ENCODE data around the gene EIF5A2. TPM values are rescaled to one million over a fixed set of nuclear protein-coding genes. Genes with fewer than 3 reads are reported as not detected.

EIF5A2 gene
- total and polyA plus RNA-seq, 4 donors, result 3.9 to 22.4 (median 17.4) TPM

- ATAC-seq (ENCODE audit: low FRiP score) (no peak), DNase-seq (no peak)
- Histone ChIP-seq H3K9me3 (ENCODE audit: control insufficient read depth, low read length) (no peaks in the 10 kb centered on the region), H3K4me1 (ENCODE audit: control insufficient read depth in 1 of 2, insufficient read depth in 2 of 2, low read length in 2 of 2) (no peaks in the 10 kb centered on the region), H3K36me3 (ENCODE audit: control insufficient read depth in 1 of 2, insufficient read depth in 2 of 2, low read length in 1 of 2) (no peaks in the 10 kb centered on the region), H3K4me3 (ENCODE audit: low read length in 2 of 2) (no peak overlapping the region), H3K27ac (ENCODE audit: low read depth in 1 of 2, low read length in 2 of 2) (no peak overlapping the region), H3K27me3 (ENCODE audit: control insufficient read depth in 1 of 2, insufficient read depth in 2 of 2, low read length in 1 of 2) (no peaks in the 10 kb centered on the region)
- 90% methylated on average over 2 of the region's 2 CpGs for WGBS, 2 donors
- intact Hi-C loops (cut with DNase I), result no loop called here
Measured at GRCh38 chr3:170848292-170848917, 60.0 kb downstream of the EIF5A2 start.

GRCh38 chr3:170844377-170844776 is 64.1 kb downstream of the EIF5A2 start:
- Histone ChIP-seq H3K36me3 (ENCODE audit: control insufficient read depth in 1 of 2, insufficient read depth in 2 of 2, low read length in 1 of 2) (no peaks in the 10 kb centered on the region), H3K27me3 (ENCODE audit: control insufficient read depth in 1 of 2, insufficient read depth in 2 of 2, low read length in 1 of 2) (no peaks in the 10 kb centered on the region), H3K4me1 (ENCODE audit: control insufficient read depth in 1 of 2, insufficient read depth in 2 of 2, low read length in 2 of 2) (no peaks in the 10 kb centered on the region), H3K4me3 (ENCODE audit: low read length in 2 of 2) (no peak overlapping the region), H3K27ac (ENCODE audit: low read depth in 1 of 2, low read length in 2 of 2) (no peak overlapping the region), H3K9me3 (ENCODE audit: control insufficient read depth, low read length) (no peaks in the 10 kb centered on the region)
- intact Hi-C loops (cut with DNase I), result no loop called here
- DNase-seq (no peak), ATAC-seq (ENCODE audit: low FRiP score) (no peak)

- ATAC-seq (ENCODE audit: low FRiP score), result no peak
- H3K9me3 ChIP-seq (ENCODE audit: control insufficient read depth, low read length), result no peaks in the 10 kb centered on the region
- intact Hi-C loops (cut with DNase I), result no loop called here
Measured at GRCh38 chr3:170840291-170840859, 68.1 kb downstream of the EIF5A2 start.

GRCh38 chr3:170839518-170840100 is 68.8 kb downstream of the EIF5A2 start:
- H3K9me3 ChIP-seq (ENCODE audit: control insufficient read depth, low read length), result no peaks in the 10 kb centered on the region
- WGBS, 2 donors, result 85 to 88% methylated on average over 3 of the region's 3 CpGs
- peaks cover 0 to 4% of the 10 kb centered on the region in 2 donors for H3K27me3 ChIP-seq (ENCODE audit: control insufficient read depth in 1 of 2, insufficient read depth in 2 of 2, low read length in 1 of 2)
- intact Hi-C loops (cut with DNase I), result no loop called here
- H3K27ac ChIP-seq (ENCODE audit: low read depth in 1 of 2, low read length in 2 of 2), result no peak overlapping the region
- H3K4me1 ChIP-seq (ENCODE audit: control insufficient read depth in 1 of 2, insufficient read depth in 2 of 2, low read length in 2 of 2), result no peaks in the 10 kb centered on the region
- no peak for ATAC-seq (ENCODE audit: low FRiP score)
- no peak overlapping the region for H3K4me3 ChIP-seq (ENCODE audit: low read length in 2 of 2)
- no peak for DNase-seq
- no peaks in the 10 kb centered on the region for H3K36me3 ChIP-seq (ENCODE audit: control insufficient read depth in 1 of 2, insufficient read depth in 2 of 2, low read length in 1 of 2)

More at GRCh38 chr3:170840291-170840859, 68.1 kb downstream of the EIF5A2 start:
- Histone ChIP-seq H3K36me3 (ENCODE audit: control insufficient read depth in 1 of 2, insufficient read depth in 2 of 2, low read length in 1 of 2) (no peaks in the 10 kb centered on the region), H3K4me1 (ENCODE audit: control insufficient read depth in 1 of 2, insufficient read depth in 2 of 2, low read length in 2 of 2) (no peaks in the 10 kb centered on the region), H3K4me3 (ENCODE audit: low read length in 2 of 2) (no peak overlapping the region), H3K27me3 (ENCODE audit: control insufficient read depth in 1 of 2, insufficient read depth in 2 of 2, low read length in 1 of 2) (peaks cover 0 to 4% of the 10 kb centered on the region in 2 donors), H3K27ac (ENCODE audit: low read depth in 1 of 2, low read length in 2 of 2) (no peak overlapping the region)
- WGBS, 2 donors, result 40 to 43% methylated on average over 2 of the region's 2 CpGs
- no peak for DNase-seq

Other genes with a start within 250 kb of the EIF5A2 start
- gene RPL22L1, start 38.4 kb downstream of the EIF5A2 start, total RNA-seq, result 10 to 100 TPM; 33.5 to 48.9 TPM
- 10 to 100 TPM; 54.0 to 93.9 TPM for gene RPL22L1, start 38.4 kb downstream of the EIF5A2 start, polyA plus RNA-seq
- not detected for gene SLC2A2, start 118.1 kb upstream of the EIF5A2 start, total RNA-seq
- gene SLC2A2, start 118.1 kb upstream of the EIF5A2 start, polyA plus RNA-seq, result 1 to 10 TPM in 1 of 2 donors, not detected in 1; 3.1 TPM

All from aorta (tissue), 5 donors.